ENCODE results near the gene ELMOD3.
"Not testable (repeated sequence)": the region's sequence is repeated elsewhere in the genome, so short reads cannot be mapped to it uniquely, and the experiment has no call there.

ELMOD3 gene

DNA sequence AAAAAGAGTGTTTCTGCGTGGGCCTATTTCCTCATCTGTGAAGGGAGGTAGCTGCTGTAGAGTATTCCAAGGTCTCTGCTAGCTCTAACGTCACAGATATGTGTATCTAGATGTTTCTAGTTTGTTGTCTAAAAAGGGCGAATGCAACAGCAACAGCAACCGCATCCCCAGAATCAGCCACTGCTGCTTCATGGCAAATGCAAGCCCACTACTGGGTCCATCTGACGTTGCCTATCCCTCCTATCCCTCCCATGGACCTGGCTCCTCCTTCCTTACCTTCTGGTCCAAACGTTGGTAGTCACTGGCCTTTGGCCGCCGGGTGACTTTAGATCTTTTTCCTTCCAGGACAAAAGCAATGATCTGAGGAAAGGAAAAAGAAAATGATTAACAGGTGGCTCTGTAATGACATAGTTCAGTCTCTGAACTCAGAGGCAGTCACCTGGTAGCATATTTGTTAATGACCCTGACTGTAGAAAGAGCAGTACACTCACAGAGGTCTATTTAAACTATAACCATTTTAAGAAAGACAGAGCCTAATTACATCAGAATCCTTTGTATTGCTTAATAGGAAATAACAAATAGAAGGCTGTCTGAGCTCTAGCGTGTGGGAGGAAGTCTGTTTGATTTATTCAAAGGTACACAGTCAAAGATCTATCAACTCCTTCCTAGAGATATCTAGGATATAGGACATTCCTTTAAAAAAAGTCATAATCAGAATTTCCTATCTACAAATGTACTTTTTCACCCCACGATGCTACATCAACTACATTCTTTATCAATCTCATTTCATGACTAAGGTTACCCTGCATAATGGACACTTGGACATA is 29.7 kb upstream of the ELMOD3 start:
- peak overlapping the region; percentile 8 to 79 for H3K4me3 ChIP-seq (replicated peaks in 1 of 2; ENCODE audit: low read depth in 2 of 2, low read length in 2 of 2)
- TF ChIP-seq, protein P1, sequence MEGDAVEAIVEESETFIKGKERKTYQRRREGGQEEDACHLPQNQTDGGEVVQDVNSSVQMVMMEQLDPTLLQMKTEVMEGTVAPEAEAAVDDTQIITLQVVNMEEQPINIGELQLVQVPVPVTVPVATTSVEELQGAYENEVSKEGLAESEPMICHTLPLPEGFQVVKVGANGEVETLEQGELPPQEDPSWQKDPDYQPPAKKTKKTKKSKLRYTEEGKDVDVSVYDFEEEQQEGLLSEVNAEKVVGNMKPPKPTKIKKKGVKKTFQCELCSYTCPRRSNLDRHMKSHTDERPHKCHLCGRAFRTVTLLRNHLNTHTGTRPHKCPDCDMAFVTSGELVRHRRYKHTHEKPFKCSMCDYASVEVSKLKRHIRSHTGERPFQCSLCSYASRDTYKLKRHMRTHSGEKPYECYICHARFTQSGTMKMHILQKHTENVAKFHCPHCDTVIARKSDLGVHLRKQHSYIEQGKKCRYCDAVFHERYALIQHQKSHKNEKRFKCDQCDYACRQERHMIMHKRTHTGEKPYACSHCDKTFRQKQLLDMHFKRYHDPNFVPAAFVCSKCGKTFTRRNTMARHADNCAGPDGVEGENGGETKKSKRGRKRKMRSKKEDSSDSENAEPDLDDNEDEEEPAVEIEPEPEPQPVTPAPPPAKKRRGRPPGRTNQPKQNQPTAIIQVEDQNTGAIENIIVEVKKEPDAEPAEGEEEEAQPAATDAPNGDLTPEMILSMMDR (IDR thresholded peaks at IDR 0.05; ENCODE audit: low read depth, low read length), result no peak
- peak; percentile 50 to 58 for DNase-seq (ENCODE audit: low read depth in 2 of 2)

DNA sequence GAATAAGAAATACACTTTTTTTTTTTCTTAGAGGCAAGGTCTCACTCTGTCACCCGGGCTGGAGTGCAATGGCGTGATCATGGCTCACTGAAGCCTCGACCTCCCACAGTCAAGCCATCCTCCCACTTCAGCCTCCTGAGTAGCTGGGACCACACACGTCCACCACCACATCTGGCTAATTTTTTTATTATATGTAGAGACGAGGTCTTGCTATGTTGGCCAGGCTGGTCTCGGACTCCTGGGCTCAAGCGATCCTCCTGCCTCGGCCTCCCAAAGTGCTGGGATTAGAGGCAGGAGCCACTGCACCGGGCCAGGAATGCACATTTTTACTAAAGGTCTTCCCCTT is 29.1 kb upstream of the ELMOD3 start:
- TF ChIP-seq, protein P1 (IDR thresholded peaks at IDR 0.05; ENCODE audit: low read depth, low read length), result no peak
- H3K4me3 ChIP-seq (replicated peaks in 1 of 2; ENCODE audit: low read depth in 2 of 2, low read length in 2 of 2), result peak overlapping the region; percentile 79 to 85
- no peak for DNase-seq (ENCODE audit: low read depth in 2 of 2)

DNA sequence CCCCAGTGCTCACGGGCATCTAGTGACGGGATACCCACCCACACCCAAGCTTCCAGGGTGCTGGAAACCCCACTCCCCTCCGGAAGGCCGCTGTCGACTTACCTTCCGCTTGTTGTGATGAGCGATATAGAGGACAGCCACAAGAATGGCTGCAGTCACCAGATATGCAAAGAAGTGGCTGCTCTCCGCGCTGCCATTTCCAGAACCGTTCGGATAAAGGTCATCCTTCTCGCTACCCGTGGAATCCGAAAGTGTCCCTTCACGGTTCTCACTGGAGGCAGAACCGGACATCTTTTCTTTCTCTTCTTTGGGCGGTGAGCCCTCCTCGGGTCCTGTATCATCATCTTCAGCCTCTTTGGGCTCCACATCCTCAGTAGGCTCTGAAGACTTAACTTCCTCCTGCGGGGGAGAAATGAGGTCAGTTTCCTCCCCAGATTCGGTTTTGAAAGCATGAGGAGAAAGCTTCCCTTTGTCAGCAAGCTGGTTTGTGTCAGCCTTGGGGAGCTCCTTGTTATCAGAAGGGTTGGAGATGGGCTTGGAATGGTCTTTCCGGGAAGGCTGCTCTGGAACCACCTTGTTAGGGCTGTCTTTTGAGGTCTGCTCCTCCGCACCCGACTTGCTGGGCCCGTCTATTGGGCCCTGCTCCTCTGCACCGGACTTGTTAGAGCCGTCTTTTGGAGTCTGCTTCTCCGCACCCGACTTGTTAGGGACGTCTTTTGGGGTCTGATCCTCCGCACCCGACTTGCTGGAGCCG is 28.0 kb upstream of the ELMOD3 start:
- TF ChIP-seq, protein P1 (IDR thresholded peaks at IDR 0.05; ENCODE audit: low read depth, low read length), result no peak
- DNase-seq (ENCODE audit: low read depth in 2 of 2), result peak; percentile 42 to 58
- peak overlapping the region; percentile 79 to 85 for H3K4me3 ChIP-seq (replicated peaks in 1 of 2; ENCODE audit: low read depth in 2 of 2, low read length in 2 of 2)

DNA sequence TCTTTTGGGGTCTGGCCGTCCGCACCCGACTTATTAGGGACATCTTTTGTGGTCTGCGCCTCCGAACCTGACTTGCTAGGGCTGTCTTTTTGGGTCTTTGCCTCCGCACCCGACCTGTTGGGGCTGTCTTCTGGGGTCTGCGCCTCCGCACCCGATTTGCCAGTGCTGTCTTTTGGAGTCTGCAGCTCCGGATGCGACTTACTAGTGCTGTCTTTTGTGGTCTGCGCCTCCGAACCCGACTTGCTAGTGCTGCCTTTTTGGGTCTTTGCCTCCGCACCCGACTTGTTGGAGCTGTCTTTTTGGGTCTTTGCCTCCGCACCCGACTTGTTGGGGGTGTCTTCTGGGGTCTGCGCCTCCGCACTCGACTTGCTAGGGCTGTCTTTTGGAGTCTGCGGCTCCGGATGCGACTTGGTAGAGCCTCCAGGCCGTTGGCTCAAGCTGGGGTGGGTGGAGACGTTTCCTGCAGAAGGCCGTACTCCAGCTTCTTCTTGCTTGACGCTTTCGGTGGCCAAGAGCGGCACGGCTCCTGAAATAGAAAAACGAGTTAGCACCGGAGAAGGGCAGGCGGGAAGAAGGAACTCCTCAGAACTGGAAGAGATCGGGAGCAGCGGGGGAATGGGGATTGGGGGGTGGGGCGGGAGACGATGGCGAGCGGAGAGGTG is 27.3 kb upstream of the ELMOD3 start:
- peak overlapping the region; percentile 79 to 85 for H3K4me3 ChIP-seq (replicated peaks in 1 of 2; ENCODE audit: low read depth in 2 of 2, low read length in 2 of 2)
- TF ChIP-seq, protein P1 (IDR thresholded peaks at IDR 0.05; ENCODE audit: low read depth, low read length), result no peak
- DNase-seq (ENCODE audit: low read depth in 2 of 2), result peak; percentile 54 to 57

DNA sequence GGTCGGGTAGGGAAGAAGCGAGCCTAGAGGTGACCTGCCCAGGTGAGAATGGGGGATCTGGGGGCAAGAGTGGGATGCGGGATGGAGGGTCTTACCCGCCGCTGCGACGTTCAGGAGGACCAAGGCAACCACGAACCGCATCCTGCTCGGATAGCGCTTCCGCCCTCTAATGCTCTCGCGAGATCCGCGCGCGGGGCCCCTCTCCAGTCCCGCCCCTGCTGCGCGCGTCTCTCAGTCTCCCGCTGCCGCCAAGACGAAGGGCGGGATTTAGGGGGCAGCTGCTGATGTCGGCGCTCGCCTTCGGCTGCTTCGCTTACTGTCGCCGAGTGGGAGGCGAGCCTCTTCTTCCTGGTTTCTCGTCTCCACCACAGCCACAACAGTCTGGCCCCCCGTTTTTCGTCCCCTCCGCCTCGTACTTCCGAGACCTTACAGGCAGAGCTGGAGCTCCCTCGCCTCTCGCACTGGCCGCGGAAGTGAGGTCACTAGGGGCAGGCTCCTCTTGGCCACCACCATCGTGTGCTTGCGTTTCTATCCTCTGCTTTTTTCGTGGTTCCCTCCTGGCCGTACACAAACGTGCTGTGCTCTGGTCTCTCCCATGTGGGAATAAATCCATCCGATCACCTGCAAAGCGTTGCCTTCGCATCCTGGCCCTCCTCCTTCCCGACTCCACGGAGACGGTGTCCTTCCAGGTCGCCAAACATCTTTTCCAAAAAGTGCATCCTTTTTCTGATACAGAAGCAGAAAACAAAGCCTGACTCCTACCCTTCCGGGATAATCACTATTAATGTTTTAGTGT is 26.5 kb upstream of the ELMOD3 start, which contains the start of gene TGOLN2:
TSS of gene TGOLN2 (minus strand) at position 168 of the 796 bp plus-strand sequence. CDS start at position 141, 27 bp downstream.
- DNase-seq (ENCODE audit: low read depth in 2 of 2), result peak; percentile 92 to 93
- TF ChIP-seq, protein P1 (IDR thresholded peaks at IDR 0.05; ENCODE audit: low read depth, low read length), result no peak

DNA sequence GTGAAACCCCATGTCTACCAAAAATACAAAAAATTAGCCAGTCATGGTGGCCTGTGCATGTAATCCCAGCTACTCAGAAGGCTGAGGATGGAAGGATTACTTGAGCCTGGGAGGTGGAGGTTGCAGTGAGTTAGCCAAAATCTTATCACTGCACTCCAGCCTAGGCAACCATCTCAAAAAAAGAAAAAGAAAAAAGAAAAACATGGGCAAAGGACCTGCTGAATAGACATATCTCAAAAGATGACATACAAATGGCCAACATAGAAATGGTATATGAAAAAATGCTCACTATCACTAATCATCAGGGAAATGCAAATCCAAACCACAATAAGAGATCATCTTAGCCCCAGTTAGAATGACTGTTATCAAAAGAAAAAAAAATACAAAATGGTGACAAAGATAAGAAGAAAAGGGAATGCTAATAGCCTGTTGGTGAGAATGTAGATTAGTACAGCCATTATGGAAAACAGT is 25.4 kb upstream of the ELMOD3 start:
- H3K4me3 ChIP-seq (replicated peaks in 1 of 2; ENCODE audit: low read depth in 2 of 2, low read length in 2 of 2), result no peak overlapping the region
- TF ChIP-seq, protein P1 (IDR thresholded peaks at IDR 0.05; ENCODE audit: low read depth, low read length), result no peak
- DNase-seq (ENCODE audit: low read depth in 2 of 2), result no peak

More for the DNA sequence above, 26.5 kb upstream of the ELMOD3 start, which contains the start of gene TGOLN2:
- peak within 1 kb of the TSS; percentile 79 to 85 for H3K4me3 ChIP-seq (replicated peaks in 1 of 2; ENCODE audit: low read depth in 2 of 2, low read length in 2 of 2)

DNA sequence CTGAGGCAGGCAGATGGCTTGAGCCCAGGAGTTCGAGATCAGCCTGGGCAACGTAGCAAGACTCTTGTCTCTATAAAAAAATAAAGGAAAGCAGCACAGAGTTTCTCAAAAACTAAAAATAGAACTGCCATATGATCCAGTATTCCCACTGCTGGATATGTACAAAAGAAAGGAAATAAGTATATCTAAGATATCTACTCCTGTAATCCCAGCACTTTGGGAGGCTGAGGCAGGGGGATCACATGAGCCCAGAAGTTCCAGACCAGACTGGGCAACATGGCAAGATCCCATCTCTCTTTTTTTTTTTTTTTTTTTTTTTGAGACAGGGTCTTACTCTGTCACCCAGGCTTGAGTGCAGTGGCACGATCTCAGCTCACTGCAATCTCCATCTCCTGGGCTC is 24.9 kb upstream of the ELMOD3 start:
- not testable (repeated sequence) for DNase-seq (ENCODE audit: low read depth in 2 of 2); H3K4me3 ChIP-seq (replicated peaks in 1 of 2; ENCODE audit: low read depth in 2 of 2, low read length in 2 of 2)
